ENCODE results near the gene CDH4.

Gene CDH4

GRCh38 chr20:61725145-61725544 is 473.1 kb downstream of the CDH4 start:
- H3K4me3 ChIP-seq (replicated peaks; ENCODE audit: insufficient read depth, low read length): no peak overlapping the region
- no peaks in the 10 kb centered on the region for H3K27me3 ChIP-seq (ENCODE audit: insufficient read depth, poor library complexity, severe bottlenecking)
- no peak overlapping the region for H3K27ac ChIP-seq (replicated peaks)
- DNase-seq (ENCODE audit: low read depth in 1 of 2, low spot score in 1 of 2): no peak
- TF ChIP-seq POLR2AphosphoS5 (IDR thresholded peaks at IDR 0.05; ENCODE audit: low read depth): no peak
- no peak for TF ChIP-seq GABPA (IDR thresholded peaks at IDR 0.05; ENCODE audit: low read depth)
- TF ChIP-seq CTCF (IDR thresholded peaks at IDR 0.05; ENCODE audit: insufficient read depth, low read length): no peak

DNA sequence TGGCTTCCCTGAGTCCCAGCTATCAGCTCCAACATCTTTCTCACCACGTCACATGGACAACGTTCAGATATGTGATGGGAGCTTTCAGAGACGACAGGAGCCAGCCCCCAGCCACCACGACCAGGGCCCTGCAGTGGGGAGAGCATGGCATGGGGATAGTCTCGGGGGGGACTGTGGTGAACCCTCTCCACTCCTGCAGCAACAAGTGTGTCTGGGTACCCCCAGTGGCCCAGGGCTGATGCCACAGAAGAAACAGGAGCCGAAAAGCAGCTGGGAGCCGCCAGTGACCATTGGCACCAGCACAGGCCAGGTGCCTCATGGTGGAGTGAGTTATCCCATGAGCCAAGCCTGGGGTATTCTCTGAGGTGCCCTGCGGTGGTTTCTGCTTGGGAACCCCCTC is 473.9 kb downstream of the CDH4 start:
- H3K27ac ChIP-seq (replicated peaks): no peak overlapping the region
- no peaks in the 10 kb centered on the region for H3K27me3 ChIP-seq (ENCODE audit: insufficient read depth, poor library complexity, severe bottlenecking)
- TF ChIP-seq, protein P1, sequence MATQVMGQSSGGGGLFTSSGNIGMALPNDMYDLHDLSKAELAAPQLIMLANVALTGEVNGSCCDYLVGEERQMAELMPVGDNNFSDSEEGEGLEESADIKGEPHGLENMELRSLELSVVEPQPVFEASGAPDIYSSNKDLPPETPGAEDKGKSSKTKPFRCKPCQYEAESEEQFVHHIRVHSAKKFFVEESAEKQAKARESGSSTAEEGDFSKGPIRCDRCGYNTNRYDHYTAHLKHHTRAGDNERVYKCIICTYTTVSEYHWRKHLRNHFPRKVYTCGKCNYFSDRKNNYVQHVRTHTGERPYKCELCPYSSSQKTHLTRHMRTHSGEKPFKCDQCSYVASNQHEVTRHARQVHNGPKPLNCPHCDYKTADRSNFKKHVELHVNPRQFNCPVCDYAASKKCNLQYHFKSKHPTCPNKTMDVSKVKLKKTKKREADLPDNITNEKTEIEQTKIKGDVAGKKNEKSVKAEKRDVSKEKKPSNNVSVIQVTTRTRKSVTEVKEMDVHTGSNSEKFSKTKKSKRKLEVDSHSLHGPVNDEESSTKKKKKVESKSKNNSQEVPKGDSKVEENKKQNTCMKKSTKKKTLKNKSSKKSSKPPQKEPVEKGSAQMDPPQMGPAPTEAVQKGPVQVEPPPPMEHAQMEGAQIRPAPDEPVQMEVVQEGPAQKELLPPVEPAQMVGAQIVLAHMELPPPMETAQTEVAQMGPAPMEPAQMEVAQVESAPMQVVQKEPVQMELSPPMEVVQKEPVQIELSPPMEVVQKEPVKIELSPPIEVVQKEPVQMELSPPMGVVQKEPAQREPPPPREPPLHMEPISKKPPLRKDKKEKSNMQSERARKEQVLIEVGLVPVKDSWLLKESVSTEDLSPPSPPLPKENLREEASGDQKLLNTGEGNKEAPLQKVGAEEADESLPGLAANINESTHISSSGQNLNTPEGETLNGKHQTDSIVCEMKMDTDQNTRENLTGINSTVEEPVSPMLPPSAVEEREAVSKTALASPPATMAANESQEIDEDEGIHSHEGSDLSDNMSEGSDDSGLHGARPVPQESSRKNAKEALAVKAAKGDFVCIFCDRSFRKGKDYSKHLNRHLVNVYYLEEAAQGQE (IDR thresholded peaks at IDR 0.05; ENCODE audit: insufficient replicate concordance, low read depth): no peak
- no peak for TF ChIP-seq CTCF (IDR thresholded peaks at IDR 0.05; ENCODE audit: insufficient read depth, low read length)
- TF ChIP-seq GABPA (IDR thresholded peaks at IDR 0.05; ENCODE audit: low read depth): no peak
- no peak for TF ChIP-seq SPI1 (IDR thresholded peaks at IDR 0.05; ENCODE audit: borderline replicate concordance, low read depth)
- TF ChIP-seq POLR2AphosphoS5 (IDR thresholded peaks at IDR 0.05; ENCODE audit: low read depth): no peak
- H3K4me3 ChIP-seq (replicated peaks; ENCODE audit: insufficient read depth, low read length): no peak overlapping the region
- no peak for DNase-seq (ENCODE audit: low read depth in 1 of 2, low spot score in 1 of 2)

DNA sequence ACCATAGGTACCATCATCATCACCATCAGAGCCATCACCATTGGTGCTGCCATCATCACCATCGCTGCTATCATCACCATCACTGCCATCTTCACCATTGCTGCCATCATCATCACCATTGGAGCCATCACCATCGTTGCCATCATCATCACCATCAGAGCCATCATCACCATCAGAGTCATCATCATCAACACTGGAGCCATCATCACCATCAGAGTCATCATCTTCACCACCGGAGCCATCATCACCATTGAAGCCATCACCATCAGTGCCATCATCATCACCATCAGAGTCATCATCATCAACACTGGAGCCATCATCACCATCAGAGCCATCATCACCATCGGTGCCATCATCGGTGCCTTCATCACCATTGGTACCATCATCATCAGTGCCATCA is 474.9 kb downstream of the CDH4 start:
- H3K4me3 ChIP-seq (replicated peaks; ENCODE audit: insufficient read depth, low read length): no peak overlapping the region
- H3K27me3 ChIP-seq (ENCODE audit: insufficient read depth, poor library complexity, severe bottlenecking): no peaks in the 10 kb centered on the region
- DNase-seq (ENCODE audit: low read depth in 1 of 2, low spot score in 1 of 2): no peak
- TF ChIP-seq, protein P1 (IDR thresholded peaks at IDR 0.05; ENCODE audit: insufficient replicate concordance, low read depth): no peak
- no peak for TF ChIP-seq GABPA (IDR thresholded peaks at IDR 0.05; ENCODE audit: low read depth)
- no peak for TF ChIP-seq CTCF (IDR thresholded peaks at IDR 0.05; ENCODE audit: insufficient read depth, low read length)
- TF ChIP-seq SPI1 (IDR thresholded peaks at IDR 0.05; ENCODE audit: borderline replicate concordance, low read depth): no peak
- no peak for TF ChIP-seq POLR2AphosphoS5 (IDR thresholded peaks at IDR 0.05; ENCODE audit: low read depth)
- H3K27ac ChIP-seq (replicated peaks): no peak overlapping the region

- Histone ChIP-seq H3K27me3 (ENCODE audit: insufficient read depth, poor library complexity, severe bottlenecking) (no peaks in the 10 kb centered on the region), H3K27ac (replicated peaks) (no peak overlapping the region), H3K4me3 (replicated peaks; ENCODE audit: insufficient read depth, low read length) (no peak overlapping the region)
- TF ChIP-seq POLR2AphosphoS5 (IDR thresholded peaks at IDR 0.05; ENCODE audit: low read depth) (no peak), GABPA (IDR thresholded peaks at IDR 0.05; ENCODE audit: low read depth) (no peak), CTCF (IDR thresholded peaks at IDR 0.05; ENCODE audit: insufficient read depth, low read length) (no peak), SPI1 (IDR thresholded peaks at IDR 0.05; ENCODE audit: borderline replicate concordance, low read depth) (no peak)
- TF ChIP-seq, protein P1 (IDR thresholded peaks at IDR 0.05; ENCODE audit: insufficient replicate concordance, low read depth): no peak
- DNase-seq (ENCODE audit: low read depth in 1 of 2, low spot score in 1 of 2): no peak
Measured at GRCh38 chr20:61727761-61728160, 475.7 kb downstream of the CDH4 start.
